Measurements from ENCODE around the gene ZNF787.
A peak's percentile ranks its signal among the peaks of the same experiment; 100 is the strongest.
"Not testable (repeated sequence)": the region's sequence is repeated elsewhere in the genome, so short reads cannot be mapped to it uniquely, and the experiment has no call there.

ZNF787 gene

GRCh38 chr19:56121180-56122167, at the start of gene ZNF787:
Gene ZNF787, minus strand, starts transcription at chr19:56121295. Its CDS starts 18,078 bp downstream, at chr19:56103217.
- peak; percentile 93 to 97 (median 96) for DNase-seq

- DNase-seq: no peak
Measured at GRCh38 chr19:56170261-56170660, 49.2 kb upstream of the ZNF787 start.

- no peak for DNase-seq
Measured at GRCh38 chr19:56167064-56167578, 46.0 kb upstream of the ZNF787 start.

GRCh38 chr19:56163097-56163496, 42.0 kb upstream of the ZNF787 start:
- DNase-seq: no peak

GRCh38 chr19:56162258-56162657, 41.2 kb upstream of the ZNF787 start:
- no peak for DNase-seq

GRCh38 chr19:56161534-56161933, 40.4 kb upstream of the ZNF787 start:
- no peak for DNase-seq

- no peak for DNase-seq
Measured at GRCh38 chr19:56159622-56160271, 38.7 kb upstream of the ZNF787 start.

- DNase-seq: no peak
Measured at GRCh38 chr19:56159009-56159559, 38.0 kb upstream of the ZNF787 start.

GRCh38 chr19:56158170-56158757, 37.2 kb upstream of the ZNF787 start:
- DNase-seq: no peak

- DNase-seq: no peak
Measured at GRCh38 chr19:56156768-56157167, 35.7 kb upstream of the ZNF787 start.

- DNase-seq: no peak
Measured at GRCh38 chr19:56155124-56155687, 34.1 kb upstream of the ZNF787 start.

GRCh38 chr19:56153507-56153906, 32.4 kb upstream of the ZNF787 start:
- no peak for DNase-seq

- DNase-seq: no peak
Measured at GRCh38 chr19:56152644-56153043, 31.5 kb upstream of the ZNF787 start.

- no peak for DNase-seq
Measured at GRCh38 chr19:56150358-56150757, 29.3 kb upstream of the ZNF787 start.

- no peak for DNase-seq
Measured at GRCh38 chr19:56149656-56150038, 28.6 kb upstream of the ZNF787 start.

GRCh38 chr19:56148955-56149655, 28.0 kb upstream of the ZNF787 start:
- DNase-seq: not testable (repeated sequence)

GRCh38 chr19:56148096-56148495, 27.0 kb upstream of the ZNF787 start:
- DNase-seq: no peak

GRCh38 chr19:56147307-56147706, 26.2 kb upstream of the ZNF787 start:
- DNase-seq: no peak

- no peak for DNase-seq
Measured at GRCh38 chr19:56146904-56147303, 25.8 kb upstream of the ZNF787 start.

GRCh38 chr19:56145698-56146097, 24.6 kb upstream of the ZNF787 start:
- DNase-seq: no peak

- no peak for DNase-seq
Measured at GRCh38 chr19:56144831-56145230, 23.7 kb upstream of the ZNF787 start.

- no peak for DNase-seq
Measured at GRCh38 chr19:56144376-56144775, 23.3 kb upstream of the ZNF787 start.

Measured in activated CD4-positive, CD25-positive, alpha-beta regulatory T cell (primary cell).